Vagina (tissue), 2 donors: Measurements from ENCODE around the gene ZCCHC14. TPM values are rescaled to one million over a fixed set of nuclear protein-coding genes. Genes with fewer than 3 reads are reported as not detected.

Experiments used
- DNase-seq, 2 donors: peaks; one replicate each; pipeline ENCODE4 v3.0.0-alpha.2; 2017; ENCODE audit errors: extremely low spot score in 2 of 2
- H3K27ac ChIP-seq: fragments of 200-600 bp; sonication (generic); one replicate; pipeline ENCODE4 v1.5.1; 2019
- H3K27me3 ChIP-seq: fragments of 200-600 bp; sonication (generic); one replicate; pipeline ENCODE4 v1.5.1; 2019
- H3K36me3 ChIP-seq, 2 donors: fragments of 200-600 bp; sonication (generic); one replicate each; pipeline ENCODE4 v1.5.1; 2017 to 2019
- H3K4me1 ChIP-seq: fragments of 200-600 bp; sonication (generic); one replicate; pipeline ENCODE4 v1.5.1; 2019
- H3K4me3 ChIP-seq, 2 donors: fragments of 200-600 bp; sonication (generic); 1 replicate in 1 of 2; 2 replicates in 1 of 2; pipeline ENCODE4 v1.5.1; 2016 to 2019
- H3K9me3 ChIP-seq: fragments of 200-600 bp; sonication (generic); one replicate; pipeline ENCODE4 v1.5.1; 2019
- CTCF ChIP-seq, 3 experiments: fragments of 450-650 bp in 2 of 3; fragments of 200-600 bp in 1 of 3; sonication (generic) in 1 of 3; IDR thresholded peaks; one replicate each; pipeline ENCODE4 v1.5.1; 2017 to 2019; ENCODE audit warnings: antibody characterized with exemption in 3 of 3, mild to moderate bottlenecking in 2 of 3, moderate library complexity in 2 of 3
- POLR2A ChIP-seq, 2 donors: fragments of 450-650 bp; IDR thresholded peaks; one replicate each; pipeline ENCODE4 v1.6.1; 2017; ENCODE audit warnings: antibody characterized with exemption in 2 of 2, mild to moderate bottlenecking in 2 of 2, moderate library complexity in 2 of 2
- POLR2AphosphoS5 ChIP-seq, 2 donors: sonication (generic); formaldehyde crosslinking; IDR thresholded peaks; one replicate each; pipeline ENCODE4 v1.9.0; 2017; ENCODE audit warnings: antibody characterized with exemption in 2 of 2, mild to moderate bottlenecking in 2 of 2, low read depth in 1 of 2; ENCODE audit not compliant: insufficient read depth in 1 of 2
- intact Hi-C: fragments of 100-400 bp; cut with DNase I; formaldehyde crosslinking; loops from one replicate; pipeline ENCODE4 v1.15.1; 2023
- total RNA-seq: library from RNA; depleted of rRNA; stranded (reverse); fragments of >200 nt; gene quantifications from one replicate; pipeline ENCODE4 v1.2.3, GENCODE V29; 2016

Gene ZCCHC14
- total RNA-seq, 1 donor from 2014 or later: 74.2 TPM

- intact Hi-C loops: loop anchor here (10.0 kb wide), 2 partner anchors 82 to 222 kb away; partner anchors contain the start of gene ZCCHC14
- H3K27ac ChIP-seq: no peak overlapping the region
- no peaks in the 10 kb centered on the region for H3K4me1 ChIP-seq
- peaks cover 0 to 62% of the 10 kb centered on the region in 2 donors for H3K36me3 ChIP-seq
- TF ChIP-seq CTCF (IDR thresholded peaks at IDR 0.05): no peak
- no peak for TF ChIP-seq POLR2A (IDR thresholded peaks at IDR 0.05)
- no peak for TF ChIP-seq POLR2AphosphoS5 (IDR thresholded peaks at IDR 0.05; ENCODE audit: insufficient read depth in 1 of 2, low read depth in 1 of 2)
- H3K9me3 ChIP-seq: no peaks in the 10 kb centered on the region
- H3K4me3 ChIP-seq: no peak overlapping the region
- no peak for DNase-seq
- H3K27me3 ChIP-seq: no peaks in the 10 kb centered on the region
These were observed 80.3 kb downstream of the ZCCHC14 start for GRCh38 chr16:87412371-87412995.

- H3K27me3 ChIP-seq: no peaks in the 10 kb centered on the region
- no peak overlapping the region for H3K4me3 ChIP-seq
- H3K27ac ChIP-seq: no peak overlapping the region
- no peaks in the 10 kb centered on the region for H3K4me1 ChIP-seq
- no peak for TF ChIP-seq POLR2A (IDR thresholded peaks at IDR 0.05)
- TF ChIP-seq CTCF (IDR thresholded peaks at IDR 0.05): no peak
- no peak for TF ChIP-seq POLR2AphosphoS5 (IDR thresholded peaks at IDR 0.05; ENCODE audit: insufficient read depth in 1 of 2, low read depth in 1 of 2)
- intact Hi-C loops: loop anchor here (10.0 kb wide), 2 partner anchors 83 to 223 kb away; partner anchors contain the start of gene ZCCHC14
- H3K9me3 ChIP-seq: no peaks in the 10 kb centered on the region
- H3K36me3 ChIP-seq: peaks cover 0 to 55% of the 10 kb centered on the region in 2 donors
- DNase-seq: no peak
These were observed 81.2 kb downstream of the ZCCHC14 start for GRCh38 chr16:87411375-87412271.

- intact Hi-C loops: loop anchor here (10.0 kb wide), 2 partner anchors 84 to 224 kb away; partner anchors contain the start of gene ZCCHC14
- Histone ChIP-seq H3K36me3 (peaks cover 0 to 54% of the 10 kb centered on the region in 2 donors), H3K9me3 (no peaks in the 10 kb centered on the region), H3K27ac (no peak overlapping the region), H3K4me3 (no peak overlapping the region), H3K4me1 (no peaks in the 10 kb centered on the region), H3K27me3 (no peaks in the 10 kb centered on the region)
- no peak for TF ChIP-seq CTCF (IDR thresholded peaks at IDR 0.05)
- no peak for TF ChIP-seq POLR2A (IDR thresholded peaks at IDR 0.05)
- no peak for TF ChIP-seq POLR2AphosphoS5 (IDR thresholded peaks at IDR 0.05; ENCODE audit: insufficient read depth in 1 of 2, low read depth in 1 of 2)
- DNase-seq: no peak
These were observed 81.9 kb downstream of the ZCCHC14 start for GRCh38 chr16:87410968-87411367.

GRCh38 chr16:87410530-87410929, 82.3 kb downstream of the ZCCHC14 start:
- DNase-seq: no peak
- Histone ChIP-seq H3K36me3 (peaks cover 0 to 57% of the 10 kb centered on the region in 2 donors), H3K9me3 (no peaks in the 10 kb centered on the region), H3K4me3 (no peak overlapping the region), H3K4me1 (no peaks in the 10 kb centered on the region), H3K27ac (no peak overlapping the region), H3K27me3 (no peaks in the 10 kb centered on the region)
- intact Hi-C loops: loop anchor here (10.0 kb wide), 2 partner anchors 84 to 224 kb away; partner anchors contain the start of gene ZCCHC14
- TF ChIP-seq POLR2A (IDR thresholded peaks at IDR 0.05) (no peak), CTCF (IDR thresholded peaks at IDR 0.05) (no peak), POLR2AphosphoS5 (IDR thresholded peaks at IDR 0.05; ENCODE audit: insufficient read depth in 1 of 2, low read depth in 1 of 2) (no peak)
